Cerebellar nuclear complex (tissue), 1 donor: ENCODE measurements around the gene NLN.
"Not testable (repeated sequence)": the region's sequence is repeated elsewhere in the genome, so short reads cannot be mapped to it uniquely, and the experiment has no call there.

Source experiments
- DNase-seq, 2 experiments: peaks; one replicate each; lab custom pipeline; 2025; lab: John Stamatoyannopoulos, UW

Gene NLN

GRCh38 chr5:65721720-65722574 is at the start of gene NLN, which contains the start of gene SGTB:
TSS of gene NLN (plus strand) at chr5:65722205. CDS start at chr5:65722374, 169 bp downstream.
TSS of gene SGTB (minus strand) at chr5:65722109. CDS start at chr5:65720807, 1,302 bp downstream.
- DNase-seq: peak in 1 of 2 experiments; percentile 49

- DNase-seq: no peak
These were observed 49.2 kb upstream of the NLN start for GRCh38 chr5:65672796-65673195.

GRCh38 chr5:65674749-65675148 is 47.3 kb upstream of the NLN start:
- DNase-seq: no peak

GRCh38 chr5:65676056-65676455 is 45.9 kb upstream of the NLN start:
- not testable (repeated sequence) for DNase-seq

- DNase-seq: no peak
These were observed 39.9 kb upstream of the NLN start for GRCh38 chr5:65682148-65682547.

- no peak for DNase-seq
These were observed 28.9 kb upstream of the NLN start for GRCh38 chr5:65693121-65693520.

GRCh38 chr5:65695162-65695755 is 26.7 kb upstream of the NLN start:
- DNase-seq: no peak

GRCh38 chr5:65695896-65696295 is 26.1 kb upstream of the NLN start:
- DNase-seq: no peak

- DNase-seq: no peak
These were observed 25.1 kb upstream of the NLN start for GRCh38 chr5:65696892-65697291.

GRCh38 chr5:65699338-65699737 is 22.7 kb upstream of the NLN start:
- no peak for DNase-seq

- no peak for DNase-seq
These were observed 20.0 kb upstream of the NLN start for GRCh38 chr5:65702036-65702435.

- DNase-seq: no peak
These were observed 17.3 kb upstream of the NLN start for GRCh38 chr5:65704621-65705239.

- DNase-seq: no peak
These were observed 14.3 kb upstream of the NLN start for GRCh38 chr5:65707663-65708062.

GRCh38 chr5:65708145-65708544 is 13.9 kb upstream of the NLN start:
- no peak for DNase-seq

GRCh38 chr5:65718576-65719310 is 3.3 kb upstream of the NLN start:
- peak; percentile 32 to 77 for DNase-seq

- DNase-seq: peak; percentile 68 to 90
These were observed 820 bp upstream of the NLN start for GRCh38 chr5:65721050-65721719.

GRCh38 chr5:65722575-65723403 is 784 bp downstream of the NLN start:
- DNase-seq: no peak

GRCh38 chr5:65727491-65728156 is 5.6 kb downstream of the NLN start:
- no peak for DNase-seq

GRCh38 chr5:65728218-65728617 is 6.2 kb downstream of the NLN start:
- DNase-seq: no peak

GRCh38 chr5:65730910-65731309 is 8.9 kb downstream of the NLN start:
- no peak for DNase-seq
